UCSD-AML1 (cell line): ENCODE results near the gene GPSM3.
"Not testable (repeated sequence)": the region's sequence is repeated elsewhere in the genome, so short reads cannot be mapped to it uniquely, and the experiment has no call there.

ENCODE experiments used
- DNase-seq: peaks from one replicate; lab custom pipeline; 2025; ENCODE audit not compliant: unreplicated experiment; lab: John Stamatoyannopoulos, UW

The GPSM3 gene

GRCh38 chr6:32203426-32204267 lies 11.2 kb upstream of the GPSM3 start:
- no peak for DNase-seq

GRCh38 chr6:32202186-32202585 lies 9.7 kb upstream of the GPSM3 start:
- DNase-seq: no peak

GRCh38 chr6:32200711-32201475 lies 8.4 kb upstream of the GPSM3 start:
- DNase-seq: no peak

GRCh38 chr6:32198866-32199265 lies 6.4 kb upstream of the GPSM3 start:
- no peak for DNase-seq

- DNase-seq: no peak
Observed at GRCh38 chr6:32198345-32198696, 5.9 kb upstream of the GPSM3 start.

- no peak for DNase-seq
Observed at GRCh38 chr6:32196682-32197616, 4.5 kb upstream of the GPSM3 start.

- DNase-seq: peak; percentile 78
Observed at GRCh38 chr6:32195902-32196681, 3.6 kb upstream of the GPSM3 start.

GRCh38 chr6:32195652-32195901 lies 3.1 kb upstream of the GPSM3 start:
- peak; percentile 100 for DNase-seq

GRCh38 chr6:32194825-32195651 lies 2.6 kb upstream of the GPSM3 start:
- DNase-seq: peak; percentile 56

- no peak for DNase-seq
Observed at GRCh38 chr6:32194388-32194787, 1.9 kb upstream of the GPSM3 start.

GRCh38 chr6:32193096-32193495 lies 653 bp upstream of the GPSM3 start:
- not testable (repeated sequence) for DNase-seq

GRCh38 chr6:32191696-32192607 lies 491 bp downstream of the GPSM3 start:
- DNase-seq: no peak

GRCh38 chr6:32190911-32191677 lies 1.3 kb downstream of the GPSM3 start:
- no peak for DNase-seq

GRCh38 chr6:32190054-32190851 lies 2.2 kb downstream of the GPSM3 start, which contains the start of gene PBX2:
TSS of gene PBX2 (minus strand) at chr6:32190202. CDS start at chr6:32189915, 287 bp downstream.
- peak; percentile 90 for DNase-seq

GRCh38 chr6:32189742-32190053 lies 2.7 kb downstream of the GPSM3 start:
- no peak for DNase-seq

GRCh38 chr6:32189069-32189741 lies 3.2 kb downstream of the GPSM3 start:
- DNase-seq: no peak
